BE2C (cell line): Measurements from ENCODE around the gene STC2.

Experiments
- DNase-seq: peaks from one replicate; pipeline ENCODE4 v3.0.0-alpha.2; 2020
- H3K27me3 ChIP-seq: fragments of 250-450 bp; sonication (Bioruptor Pico); 2 replicates; pipeline ENCODE4 v1.5.1; 2020; ENCODE audit warnings: mild to moderate bottlenecking
- H3K36me3 ChIP-seq: fragments of 250-450 bp; sonication (Bioruptor Pico); 2 replicates; pipeline ENCODE4 v1.5.1; 2020; ENCODE audit warnings: mild to moderate bottlenecking
- H3K4me1 ChIP-seq: fragments of 250-450 bp; sonication (Bioruptor Pico); 2 replicates; pipeline ENCODE4 v1.5.1; 2020
- H3K4me3 ChIP-seq: 2 replicates; pipeline ENCODE4 v1.5.1; 2011; ENCODE audit warnings: low read depth, low read length
- H3K9me3 ChIP-seq: fragments of 250-450 bp; sonication (Bioruptor Pico); 2 replicates; pipeline ENCODE4 v1.5.1; 2020
- CTCF ChIP-seq: IDR thresholded peaks from 2 replicates; pipeline ENCODE4 v1.5.1; 2012; ENCODE audit warnings: mild to moderate bottlenecking, low read depth, low read length

The STC2 gene

GRCh38 chr5:173310861-173311785 lies 17.1 kb downstream of the STC2 start:
- H3K27me3 ChIP-seq, result no peaks in the 10 kb centered on the region
- TF ChIP-seq CTCF, result no peak
- no peaks in the 10 kb centered on the region for H3K36me3 ChIP-seq
- no peak for DNase-seq
- peaks cover 2% of the 10 kb centered on the region; the same call in 1 of the 2 replicates for H3K9me3 ChIP-seq
- peaks cover 13% of the 10 kb centered on the region for H3K4me1 ChIP-seq
- no peak overlapping the region for H3K4me3 ChIP-seq

GRCh38 chr5:173310218-173310769 lies 17.9 kb downstream of the STC2 start:
- Histone ChIP-seq H3K9me3 (peaks cover 2% of the 10 kb centered on the region; the same call in 1 of the 2 replicates), H3K4me1 (peaks cover 9% of the 10 kb centered on the region), H3K36me3 (no peaks in the 10 kb centered on the region), H3K27me3 (no peaks in the 10 kb centered on the region), H3K4me3 (no peak overlapping the region)
- TF ChIP-seq CTCF, result no peak
- DNase-seq, result no peak

GRCh38 chr5:173309731-173310130 lies 18.5 kb downstream of the STC2 start:
- TF ChIP-seq CTCF, result no peak
- Histone ChIP-seq H3K9me3 (peaks cover 2% of the 10 kb centered on the region; the same call in 1 of the 2 replicates), H3K4me1 (peaks cover 3% of the 10 kb centered on the region), H3K36me3 (no peaks in the 10 kb centered on the region), H3K27me3 (no peaks in the 10 kb centered on the region), H3K4me3 (no peak overlapping the region)
- DNase-seq, result no peak

GRCh38 chr5:173308226-173308625 lies 20.0 kb downstream of the STC2 start:
- Histone ChIP-seq H3K4me3 (no peak overlapping the region), H3K4me1 (no peaks in the 10 kb centered on the region), H3K27me3 (no peaks in the 10 kb centered on the region), H3K36me3 (no peaks in the 10 kb centered on the region), H3K9me3 (peaks cover 2% of the 10 kb centered on the region; the same call in 1 of the 2 replicates)
- no peak for DNase-seq
- no peak for TF ChIP-seq CTCF

- TF ChIP-seq CTCF, result no peak
- Histone ChIP-seq H3K9me3 (peaks cover 2% of the 10 kb centered on the region; the same call in 1 of the 2 replicates), H3K36me3 (no peaks in the 10 kb centered on the region), H3K4me3 (no peak overlapping the region), H3K27me3 (no peaks in the 10 kb centered on the region), H3K4me1 (no peaks in the 10 kb centered on the region)
- DNase-seq, result no peak
These were observed 20.5 kb downstream of the STC2 start for GRCh38 chr5:173307695-173308094.

GRCh38 chr5:173306695-173307094 lies 21.5 kb downstream of the STC2 start:
- Histone ChIP-seq H3K4me1 (no peaks in the 10 kb centered on the region), H3K4me3 (no peak overlapping the region), H3K27me3 (no peaks in the 10 kb centered on the region), H3K36me3 (no peaks in the 10 kb centered on the region), H3K9me3 (peaks cover 2% of the 10 kb centered on the region; the same call in 1 of the 2 replicates)
- TF ChIP-seq CTCF, result no peak
- DNase-seq, result no peak
